Measurements from ENCODE around the gene PDE4D. TPM values are rescaled to one million over a fixed set of nuclear protein-coding genes. Genes with fewer than 3 reads are reported as not detected.

The PDE4D gene
- total RNA-seq, 1 donor from 2014 or later, result 28.2 TPM

GRCh38 chr5:59257488-59258400 lies 635.8 kb downstream of the PDE4D start:
- no peaks in the 10 kb centered on the region for H3K9me3 Mint-ChIP-seq
- intact Hi-C loops (cut with micrococcal nuclease), result no loop called here
- no peaks in the 10 kb centered on the region for H3K36me3 Mint-ChIP-seq (ENCODE audit: low read depth)
- ATAC-seq (ENCODE audit: low read depth) (no peak), DNase-seq (no peak)
- H3K4me3 Mint-ChIP-seq, result no peak overlapping the region
- ChIA-PET CTCF (no interaction called here), POLR2A (no interaction called here)
- TF ChIP-seq, protein P1, sequence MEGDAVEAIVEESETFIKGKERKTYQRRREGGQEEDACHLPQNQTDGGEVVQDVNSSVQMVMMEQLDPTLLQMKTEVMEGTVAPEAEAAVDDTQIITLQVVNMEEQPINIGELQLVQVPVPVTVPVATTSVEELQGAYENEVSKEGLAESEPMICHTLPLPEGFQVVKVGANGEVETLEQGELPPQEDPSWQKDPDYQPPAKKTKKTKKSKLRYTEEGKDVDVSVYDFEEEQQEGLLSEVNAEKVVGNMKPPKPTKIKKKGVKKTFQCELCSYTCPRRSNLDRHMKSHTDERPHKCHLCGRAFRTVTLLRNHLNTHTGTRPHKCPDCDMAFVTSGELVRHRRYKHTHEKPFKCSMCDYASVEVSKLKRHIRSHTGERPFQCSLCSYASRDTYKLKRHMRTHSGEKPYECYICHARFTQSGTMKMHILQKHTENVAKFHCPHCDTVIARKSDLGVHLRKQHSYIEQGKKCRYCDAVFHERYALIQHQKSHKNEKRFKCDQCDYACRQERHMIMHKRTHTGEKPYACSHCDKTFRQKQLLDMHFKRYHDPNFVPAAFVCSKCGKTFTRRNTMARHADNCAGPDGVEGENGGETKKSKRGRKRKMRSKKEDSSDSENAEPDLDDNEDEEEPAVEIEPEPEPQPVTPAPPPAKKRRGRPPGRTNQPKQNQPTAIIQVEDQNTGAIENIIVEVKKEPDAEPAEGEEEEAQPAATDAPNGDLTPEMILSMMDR (IDR thresholded peaks at IDR 0.05), result no peak
- no peak overlapping the region for H3K27ac Mint-ChIP-seq
- peaks cover 2% of the 10 kb centered on the region for H3K4me1 Mint-ChIP-seq
- no peaks in the 10 kb centered on the region for H3K27me3 Mint-ChIP-seq

DNA sequence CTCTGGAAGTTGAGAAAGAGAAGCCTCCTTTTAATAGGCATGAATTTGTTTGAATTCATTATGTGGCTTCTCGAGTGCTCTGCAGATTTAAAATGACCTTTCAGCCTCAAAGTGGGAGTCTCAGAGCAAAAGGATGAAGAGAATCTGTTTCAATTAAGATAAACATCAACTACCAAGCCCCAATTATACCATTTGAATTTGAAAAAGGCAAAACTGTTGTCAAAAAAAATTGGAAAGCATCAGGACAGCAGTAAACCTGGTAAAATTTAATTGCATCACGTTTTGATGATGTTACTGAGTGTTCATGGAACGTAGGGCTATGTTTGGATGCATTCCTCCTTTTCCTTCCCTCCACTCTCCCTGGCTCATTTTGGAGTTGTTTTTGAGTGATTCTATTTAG lies 637.2 kb downstream of the PDE4D start:
- TF ChIP-seq, protein P1 (IDR thresholded peaks at IDR 0.05), result no peak
- ATAC-seq (ENCODE audit: low read depth), result no peak
- ChIA-PET CTCF (no interaction called here), POLR2A (no interaction called here)
- Mint-ChIP-seq H3K27me3 (no peaks in the 10 kb centered on the region), H3K9me3 (no peaks in the 10 kb centered on the region), H3K4me3 (no peak overlapping the region), H3K4me1 (peaks cover 2% of the 10 kb centered on the region), H3K27ac (no peak overlapping the region), H3K36me3 (ENCODE audit: low read depth) (no peaks in the 10 kb centered on the region)
- intact Hi-C loops (cut with micrococcal nuclease), result no loop called here
- no peak for DNase-seq

- intact Hi-C loops (cut with micrococcal nuclease), result no loop called here
- H3K4me3 Mint-ChIP-seq, result no peak overlapping the region
- no peak overlapping the region for H3K27ac Mint-ChIP-seq
- DNase-seq, result no peak
- POLR2A ChIA-PET, result no interaction called here
- no peak for ATAC-seq (ENCODE audit: low read depth)
- H3K36me3 Mint-ChIP-seq (ENCODE audit: low read depth), result no peaks in the 10 kb centered on the region
- no peaks in the 10 kb centered on the region for H3K9me3 Mint-ChIP-seq
- TF ChIP-seq, protein P1 (IDR thresholded peaks at IDR 0.05), result no peak
- peaks cover 2% of the 10 kb centered on the region for H3K4me1 Mint-ChIP-seq
- no peaks in the 10 kb centered on the region for H3K27me3 Mint-ChIP-seq
- CTCF ChIA-PET, result no interaction called here
These were observed 639.4 kb downstream of the PDE4D start for GRCh38 chr5:59254055-59254687.

GRCh38 chr5:59253625-59254024 lies 639.9 kb downstream of the PDE4D start:
- H3K27me3 Mint-ChIP-seq, result no peaks in the 10 kb centered on the region

GRCh38 chr5:59251627-59252026 lies 641.9 kb downstream of the PDE4D start:
- Mint-ChIP-seq H3K27me3 (no peaks in the 10 kb centered on the region), H3K36me3 (ENCODE audit: low read depth) (no peaks in the 10 kb centered on the region), H3K9me3 (no peaks in the 10 kb centered on the region), H3K4me3 (no peak overlapping the region), H3K4me1 (no peaks in the 10 kb centered on the region), H3K27ac (no peak overlapping the region)
- ChIA-PET POLR2A (no interaction called here), CTCF (no interaction called here)
- TF ChIP-seq, protein P1 (IDR thresholded peaks at IDR 0.05), result no peak
- DNase-seq (no peak), ATAC-seq (ENCODE audit: low read depth) (no peak)
- intact Hi-C loops (cut with micrococcal nuclease), result no loop called here

More at GRCh38 chr5:59253625-59254024, 639.9 kb downstream of the PDE4D start:
- no peak overlapping the region for H3K4me3 Mint-ChIP-seq
- no peak for DNase-seq
- H3K27ac Mint-ChIP-seq, result no peak overlapping the region
- ChIA-PET POLR2A (no interaction called here), CTCF (no interaction called here)
- TF ChIP-seq, protein P1 (IDR thresholded peaks at IDR 0.05), result no peak
- intact Hi-C loops (cut with micrococcal nuclease), result no loop called here
- H3K9me3 Mint-ChIP-seq, result no peaks in the 10 kb centered on the region
- no peaks in the 10 kb centered on the region for H3K36me3 Mint-ChIP-seq (ENCODE audit: low read depth)
- no peak for ATAC-seq (ENCODE audit: low read depth)
- H3K4me1 Mint-ChIP-seq, result peaks cover 2% of the 10 kb centered on the region
